Esophagus muscularis mucosa (tissue), 3 donors: Measurements from ENCODE around the gene UBN2.

ENCODE experiments used
- CTCF ChIP-seq, 3 experiments: fragments of 200-600 bp in 2 of 3; fragments of 450-650 bp in 1 of 3; sonication (generic) in 2 of 3; IDR thresholded peaks; one replicate each; pipeline ENCODE4 v1.5.1; 2017 to 2019; ENCODE audit warnings: antibody characterized with exemption in 3 of 3, mild to moderate bottlenecking in 2 of 3, moderate library complexity in 1 of 3
- POLR2A ChIP-seq: fragments of 450-650 bp; IDR thresholded peaks from one replicate; pipeline ENCODE4 v1.6.1; 2017; ENCODE audit warnings: antibody characterized with exemption, moderate library complexity, mild to moderate bottlenecking, low read depth

GRCh38 chr7:139212133-139212532 is 18.9 kb upstream of the UBN2 start:
- no peak for TF ChIP-seq CTCF (IDR thresholded peaks at IDR 0.05)
- TF ChIP-seq POLR2A, result no peak
